DMS153 (cell line): ENCODE measurements around the gene F7.
"Not testable (repeated sequence)": the region's sequence is repeated elsewhere in the genome, so short reads cannot be mapped to it uniquely, and the experiment has no call there.

Experiments
- DNase-seq: peaks from one replicate; lab custom pipeline; 2025; lab: John Stamatoyannopoulos, UW

The F7 gene

DNA sequence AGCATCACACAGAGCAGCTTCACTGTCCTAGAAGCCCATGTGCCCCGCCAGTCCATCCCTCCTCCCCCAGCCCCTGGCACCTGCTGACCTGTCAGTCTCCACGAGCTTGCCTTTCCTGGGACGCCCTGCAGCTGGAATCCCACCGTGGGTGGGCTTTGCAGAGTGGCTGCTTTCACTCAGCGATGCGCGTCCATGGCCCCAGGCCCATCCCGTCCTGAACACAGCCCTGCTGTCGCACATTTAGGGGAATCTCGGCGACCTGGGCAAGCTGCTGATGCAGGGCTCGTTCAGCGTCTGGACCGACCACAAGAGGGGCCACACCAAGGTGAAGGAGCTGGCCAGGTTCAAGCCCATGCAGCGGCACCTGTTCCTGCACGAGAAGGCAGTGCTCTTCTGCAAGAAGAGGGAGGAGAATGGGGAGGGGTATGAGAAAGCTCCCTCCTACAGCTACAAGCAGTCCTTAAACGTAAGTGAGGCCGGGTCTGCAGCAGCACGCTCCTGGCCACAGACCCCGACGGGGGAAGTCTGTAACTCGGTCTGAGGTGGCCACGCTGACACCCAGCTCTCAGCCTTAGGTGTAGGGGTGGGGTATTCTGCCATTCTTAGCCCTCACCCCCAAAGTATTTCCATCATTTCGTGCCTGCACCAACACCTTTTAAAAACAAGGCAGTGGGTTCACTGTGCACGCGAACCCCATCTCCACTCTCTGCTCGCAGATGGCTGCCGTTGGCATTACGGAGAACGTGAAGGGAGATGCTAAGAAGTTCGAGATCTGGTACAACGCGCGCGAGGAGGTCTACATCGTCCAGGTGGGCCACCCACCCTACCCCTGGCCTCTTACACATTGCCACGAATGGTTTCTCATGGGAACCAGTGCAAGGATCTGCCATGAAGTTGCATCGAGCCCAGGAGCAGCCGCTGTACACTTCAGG is 18.3 kb upstream of the F7 start:
- no peak for DNase-seq

DNA sequence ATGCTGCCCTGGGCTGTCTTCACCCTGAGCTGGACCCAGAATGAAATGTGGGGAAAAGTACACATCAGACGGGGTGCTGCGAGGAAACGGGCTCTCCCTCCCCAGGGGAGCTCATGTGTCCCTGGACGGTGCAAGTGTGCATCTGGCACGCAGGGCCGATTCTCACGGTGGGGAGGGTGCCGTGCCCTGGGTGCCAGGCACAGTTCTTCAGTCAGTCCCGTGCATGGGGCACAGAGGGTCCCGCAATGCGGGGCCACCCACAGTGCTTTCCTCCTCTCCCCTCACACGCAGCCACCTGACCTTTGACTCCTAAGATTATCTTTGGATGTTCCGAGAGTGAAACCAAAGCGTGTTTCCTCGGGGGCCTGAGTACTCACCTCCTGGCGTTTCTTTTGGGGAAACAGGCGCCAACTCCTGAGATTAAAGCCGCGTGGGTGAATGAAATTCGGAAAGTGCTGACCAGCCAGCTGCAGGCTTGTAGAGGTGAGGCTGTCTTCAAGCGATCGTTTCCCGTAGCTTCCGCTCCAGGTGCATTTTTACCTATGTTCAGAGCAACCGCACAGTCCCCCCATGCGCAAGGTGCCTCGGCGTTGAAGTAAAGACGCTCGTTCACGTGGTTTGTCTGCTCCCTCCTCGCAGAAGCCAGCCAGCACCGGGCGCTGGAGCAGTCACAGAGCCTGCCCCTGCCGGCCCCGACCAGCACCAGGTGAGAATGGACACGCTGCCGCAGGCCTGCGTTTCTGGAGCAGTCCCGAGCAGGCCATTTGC is 17.5 kb upstream of the F7 start:
- DNase-seq, result no peak

DNA sequence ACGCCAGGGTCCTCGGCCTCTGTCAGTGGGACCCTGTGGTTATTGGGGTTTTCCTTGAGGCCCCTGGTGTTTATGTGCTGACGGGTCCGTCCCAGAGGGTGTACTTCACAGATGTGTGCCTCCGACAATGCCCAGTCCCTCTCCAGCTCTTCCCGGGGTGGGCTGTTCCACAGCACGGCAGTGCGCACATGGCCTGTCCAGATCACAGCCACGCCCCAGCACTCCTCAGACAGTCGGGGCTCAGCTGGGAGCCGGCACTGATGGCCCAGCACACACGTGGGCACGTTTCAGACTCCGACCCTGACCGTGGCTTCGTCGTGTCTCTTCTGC is 16.9 kb upstream of the F7 start:
- no peak for DNase-seq

DNA sequence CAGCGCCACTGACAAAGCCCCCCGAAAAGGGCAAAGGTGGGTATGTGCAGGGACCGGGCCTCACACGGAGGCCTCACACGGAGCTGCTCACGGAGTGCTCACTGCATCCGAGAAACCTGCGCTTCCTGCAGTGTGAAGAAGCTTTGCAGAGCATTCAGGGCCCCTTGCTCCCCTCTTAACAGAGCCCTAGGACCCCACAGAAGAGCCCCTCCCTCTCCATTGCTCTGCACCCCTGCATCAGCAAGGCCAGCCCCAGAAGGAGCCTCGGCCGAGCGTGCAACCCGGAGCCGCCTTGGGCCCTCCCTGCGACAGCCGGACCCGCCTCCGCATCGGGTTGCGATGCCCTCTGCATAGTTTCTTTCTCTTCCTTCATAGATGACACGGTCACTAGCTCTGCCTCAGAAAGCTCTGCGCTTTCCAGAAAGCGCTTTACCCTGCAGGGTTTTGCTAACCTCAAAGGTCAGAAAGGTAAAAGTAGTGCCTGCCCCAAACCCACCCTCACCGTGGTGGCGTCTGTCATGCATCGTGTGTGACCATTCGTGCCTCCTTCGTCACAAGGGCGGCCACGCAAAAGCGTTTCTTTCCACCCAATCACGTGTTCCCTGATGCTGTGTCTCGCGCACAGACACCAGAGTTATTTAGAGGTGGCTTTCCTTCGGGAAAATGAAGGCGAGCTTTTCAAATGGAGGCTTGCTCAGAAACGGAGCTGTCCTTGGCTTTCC is 15.7 kb upstream of the F7 start:
- no peak for DNase-seq

DNA sequence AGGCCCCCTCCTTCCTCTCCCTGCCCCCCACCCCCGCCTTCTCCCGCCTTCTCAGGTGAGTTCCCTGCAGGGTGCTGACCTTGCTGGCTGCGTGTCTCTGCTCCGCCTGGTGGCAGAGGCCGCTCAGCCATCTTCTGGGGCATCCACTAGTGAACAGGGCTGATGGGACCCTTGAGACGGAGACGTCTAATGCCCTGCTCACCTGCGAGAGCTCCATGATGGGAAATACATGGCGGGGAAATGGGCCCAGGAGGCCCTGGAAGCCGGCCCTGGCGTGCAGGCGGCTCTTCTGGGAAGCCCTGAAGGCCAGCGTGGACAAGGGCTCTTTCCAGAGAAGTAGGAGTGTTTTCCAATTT is 15.2 kb upstream of the F7 start:
- DNase-seq, result no peak

DNA sequence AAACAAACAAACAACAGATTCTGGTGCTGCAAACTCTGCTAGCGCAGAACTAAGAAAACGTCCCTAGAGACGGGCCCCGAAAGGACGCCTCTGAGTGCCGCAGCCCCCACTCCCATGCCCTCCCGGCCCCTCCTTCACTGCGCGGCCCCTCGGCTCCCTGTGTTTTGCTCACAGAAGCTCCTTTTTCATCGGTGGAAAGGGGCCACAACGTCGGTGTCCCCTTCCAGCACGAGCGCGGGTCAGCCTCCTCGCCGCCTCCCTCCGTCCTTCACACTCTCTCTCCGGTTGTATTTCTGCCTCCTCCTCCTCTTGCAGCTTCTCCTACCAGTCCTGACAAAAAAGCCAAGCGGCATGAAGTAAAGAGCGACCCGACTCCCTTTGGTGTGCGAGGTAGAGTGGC is 14.8 kb upstream of the F7 start:
- no peak for DNase-seq

DNA sequence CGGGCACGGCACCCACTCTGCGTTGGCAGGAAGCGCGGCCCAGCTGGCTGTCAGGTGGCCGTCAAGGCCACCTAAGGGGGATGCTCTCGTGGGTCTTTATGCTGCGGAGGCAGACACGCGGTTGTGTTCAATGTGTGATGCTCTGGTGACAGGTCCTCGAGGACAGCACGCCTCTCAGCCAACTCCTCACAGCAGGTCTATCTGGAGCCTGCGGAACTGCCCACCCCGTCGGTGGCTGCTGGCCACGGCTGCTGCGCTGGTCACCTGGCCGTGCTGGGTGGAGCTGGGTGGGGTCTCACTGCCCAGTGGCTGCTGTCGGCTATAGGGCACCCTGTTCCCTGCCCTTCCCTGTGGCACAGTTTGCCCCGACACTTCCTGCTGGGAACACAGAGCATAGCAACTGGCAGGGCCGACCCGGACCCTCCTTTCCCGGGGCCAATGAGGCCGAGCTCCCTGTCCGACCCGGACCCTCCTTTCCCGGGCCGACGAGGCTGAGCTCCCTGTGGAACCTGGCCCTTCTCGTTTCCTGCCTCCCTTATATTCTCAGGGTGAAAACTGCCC is 14.3 kb upstream of the F7 start:
- no peak for DNase-seq

DNA sequence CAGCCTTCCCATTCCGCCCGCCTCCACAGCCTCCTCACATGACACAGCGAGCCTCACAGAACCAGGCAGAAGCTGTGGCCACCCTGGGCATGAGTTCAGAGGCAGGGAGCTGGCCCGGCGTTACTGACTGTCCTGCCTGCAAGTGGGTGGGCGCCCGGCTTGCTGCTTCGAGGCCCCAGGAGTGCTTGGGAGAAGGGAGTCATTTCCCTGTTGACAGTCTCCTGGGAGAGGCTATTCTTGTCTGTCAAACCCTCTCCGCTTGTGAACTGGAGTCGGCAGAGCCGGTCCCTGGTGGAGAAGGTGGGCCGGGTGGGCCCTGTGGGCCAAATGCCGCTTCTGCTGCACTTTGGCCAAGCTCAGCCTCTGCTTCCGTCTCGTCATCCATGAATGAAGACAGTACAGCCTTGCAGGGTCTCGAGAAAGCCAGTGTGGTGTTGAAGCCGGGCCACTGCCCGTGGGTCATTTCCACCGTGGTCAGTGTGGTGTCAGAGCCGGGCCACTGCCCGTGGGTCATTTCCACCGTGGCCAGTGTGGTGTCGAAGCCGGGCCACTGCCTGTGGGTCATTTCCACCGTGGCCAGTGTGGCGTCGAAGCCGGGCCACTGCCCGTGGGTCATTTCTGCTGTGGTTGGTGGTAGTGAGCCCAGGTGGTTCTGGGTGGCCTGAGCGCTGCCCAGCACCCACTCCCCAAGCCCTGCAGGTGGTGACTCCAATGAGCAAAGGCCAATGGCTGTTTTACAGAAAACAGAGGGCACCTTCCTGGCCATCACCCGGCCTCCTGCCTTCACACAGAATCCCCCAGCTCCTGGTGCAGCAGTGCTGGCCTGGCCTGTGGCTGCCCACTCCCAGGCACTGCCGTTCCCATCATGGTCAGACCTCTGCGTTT is 13.5 kb upstream of the F7 start:
- DNase-seq, result no peak

DNA sequence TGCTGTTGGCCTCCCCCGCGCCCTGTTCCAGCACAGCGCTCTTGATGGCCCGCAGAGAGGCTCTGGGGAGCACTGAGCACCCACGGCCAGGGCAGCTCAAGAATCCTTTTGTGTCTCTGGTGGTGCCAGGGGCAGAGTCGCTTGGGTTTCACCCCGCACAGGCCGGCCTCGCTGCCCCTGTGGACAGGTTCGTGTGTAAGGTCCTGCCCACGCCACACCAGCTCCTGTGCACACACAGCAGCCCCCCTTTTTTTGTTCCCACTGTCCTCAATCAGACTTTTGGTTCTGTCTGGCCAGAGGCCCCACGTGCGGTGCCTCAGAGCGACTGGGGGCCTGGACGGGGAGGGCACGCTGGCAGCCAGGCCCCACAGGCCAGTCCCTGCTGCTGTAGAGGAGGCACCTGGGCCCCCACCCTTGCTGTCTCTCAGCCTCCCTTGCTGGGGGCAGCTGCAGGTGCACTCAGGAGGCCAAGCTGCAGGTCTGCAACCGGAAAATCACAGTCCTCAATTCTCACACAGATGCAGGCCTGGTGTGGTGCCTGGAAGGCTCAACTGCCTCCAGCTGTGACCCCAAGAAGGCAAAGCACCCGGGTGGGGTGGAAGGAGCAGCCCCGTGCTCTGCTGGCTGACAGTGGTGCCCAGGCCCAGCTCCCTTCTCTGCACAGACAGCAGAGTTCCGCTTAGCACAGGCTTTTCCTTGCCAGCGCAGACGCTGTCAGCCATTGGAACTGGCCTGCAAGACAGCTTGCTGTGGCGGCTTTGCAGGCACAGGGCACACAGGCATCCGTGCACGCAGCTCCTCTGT is 12.6 kb upstream of the F7 start:
- DNase-seq, result no peak

DNA sequence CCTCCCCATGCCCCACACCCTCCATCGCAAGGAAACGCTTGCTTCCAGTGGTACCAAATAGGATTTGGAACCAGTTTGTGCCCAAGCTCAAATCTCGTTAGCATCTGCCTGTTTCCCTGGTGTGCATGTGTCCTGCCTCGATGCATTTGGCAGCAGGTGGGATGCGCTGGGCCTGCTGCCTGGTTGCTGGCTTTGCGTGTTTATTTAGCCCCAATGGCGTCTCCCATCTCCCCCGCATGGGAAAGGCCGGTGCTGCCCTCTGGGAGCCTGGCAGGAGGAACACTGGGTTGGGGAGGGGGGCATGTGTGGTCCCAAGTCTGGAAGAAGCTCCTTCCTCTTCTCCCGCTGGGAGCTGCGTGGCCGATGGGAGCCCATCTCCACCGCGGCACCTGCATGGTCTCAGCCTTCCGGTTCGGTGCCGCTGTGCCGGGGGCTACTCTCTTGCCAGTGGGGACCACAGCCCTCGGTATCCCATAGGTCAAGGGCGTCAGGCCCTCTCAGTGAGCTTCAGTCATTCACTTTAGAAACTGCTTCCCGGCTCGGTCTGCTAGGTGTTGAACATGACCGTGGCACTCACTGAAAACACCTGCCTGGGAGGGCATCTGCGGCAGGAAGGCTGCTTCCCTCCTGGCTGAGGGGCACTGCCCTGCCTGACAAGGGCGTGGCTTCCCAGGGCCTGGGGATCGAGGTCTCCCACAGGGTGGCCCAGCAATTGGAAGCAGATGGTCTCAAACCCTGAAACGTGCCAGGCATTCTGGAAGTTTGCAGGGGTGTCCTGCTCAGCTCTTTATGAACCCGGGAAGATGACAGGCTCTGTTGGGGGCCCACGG is 11.8 kb upstream of the F7 start:
- no peak for DNase-seq

DNA sequence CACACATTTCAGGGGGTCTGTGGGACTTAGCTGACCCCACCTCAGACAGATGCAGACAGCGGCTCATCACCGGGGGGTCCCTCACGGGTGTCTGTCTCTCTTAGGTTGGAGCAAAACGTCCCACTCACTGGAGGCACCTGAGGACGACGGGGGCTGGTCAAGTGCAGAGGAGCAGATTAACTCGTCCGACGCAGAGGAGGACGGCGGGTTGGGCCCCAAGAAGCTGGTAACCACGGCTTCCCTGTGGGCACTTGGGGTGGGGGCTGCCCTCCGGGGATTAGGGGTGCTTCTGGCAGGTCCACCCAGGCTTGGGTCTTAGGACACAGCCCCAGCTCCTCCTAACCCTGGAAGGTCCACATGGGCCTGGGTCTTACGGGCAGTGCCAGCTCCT is 11.2 kb upstream of the F7 start:
- no peak for DNase-seq

DNA sequence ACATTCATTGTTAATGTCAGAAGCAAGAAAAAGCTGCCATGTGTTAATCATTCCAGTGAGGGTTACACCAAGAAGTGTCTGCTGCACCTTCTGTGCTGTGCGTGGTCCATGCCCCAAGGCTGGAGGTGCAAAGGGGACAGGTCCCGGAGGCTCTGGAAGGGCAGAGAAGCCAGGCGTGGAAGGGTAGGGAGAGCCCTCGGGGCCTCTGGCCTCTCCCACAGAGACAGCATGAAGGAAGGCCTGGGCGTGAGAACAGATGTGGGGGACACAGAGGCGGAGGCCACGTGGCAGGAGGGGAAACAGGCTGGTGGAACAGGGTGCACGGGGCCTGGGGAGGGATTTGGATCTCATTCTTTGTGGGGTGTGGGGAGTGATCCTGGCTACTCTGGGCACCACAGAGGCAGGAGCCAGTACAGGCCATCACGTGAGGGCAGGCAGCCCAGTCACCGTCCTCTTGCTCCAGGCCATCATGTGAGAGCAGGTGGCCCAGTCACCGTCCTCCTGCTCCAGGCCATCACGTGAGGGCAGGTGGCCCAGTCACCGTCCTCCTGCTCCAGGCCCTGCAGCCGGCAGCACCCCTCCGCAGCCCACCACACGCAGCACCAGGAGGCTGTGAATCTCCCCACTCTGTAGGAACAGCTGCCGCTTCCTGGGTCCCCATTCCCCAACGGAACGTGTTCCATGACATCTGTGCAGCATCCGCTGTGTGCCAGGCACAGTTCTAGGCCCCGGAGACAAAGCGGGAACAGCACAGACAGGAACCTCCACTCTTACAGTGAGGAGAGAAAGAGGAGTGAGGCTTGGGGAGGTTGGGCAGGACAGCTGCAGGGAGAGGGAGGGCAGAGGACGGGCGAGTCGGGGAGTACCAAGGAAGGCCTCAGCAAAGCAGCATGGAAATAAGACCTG is 10.2 kb upstream of the F7 start:
- DNase-seq, result no peak

DNA sequence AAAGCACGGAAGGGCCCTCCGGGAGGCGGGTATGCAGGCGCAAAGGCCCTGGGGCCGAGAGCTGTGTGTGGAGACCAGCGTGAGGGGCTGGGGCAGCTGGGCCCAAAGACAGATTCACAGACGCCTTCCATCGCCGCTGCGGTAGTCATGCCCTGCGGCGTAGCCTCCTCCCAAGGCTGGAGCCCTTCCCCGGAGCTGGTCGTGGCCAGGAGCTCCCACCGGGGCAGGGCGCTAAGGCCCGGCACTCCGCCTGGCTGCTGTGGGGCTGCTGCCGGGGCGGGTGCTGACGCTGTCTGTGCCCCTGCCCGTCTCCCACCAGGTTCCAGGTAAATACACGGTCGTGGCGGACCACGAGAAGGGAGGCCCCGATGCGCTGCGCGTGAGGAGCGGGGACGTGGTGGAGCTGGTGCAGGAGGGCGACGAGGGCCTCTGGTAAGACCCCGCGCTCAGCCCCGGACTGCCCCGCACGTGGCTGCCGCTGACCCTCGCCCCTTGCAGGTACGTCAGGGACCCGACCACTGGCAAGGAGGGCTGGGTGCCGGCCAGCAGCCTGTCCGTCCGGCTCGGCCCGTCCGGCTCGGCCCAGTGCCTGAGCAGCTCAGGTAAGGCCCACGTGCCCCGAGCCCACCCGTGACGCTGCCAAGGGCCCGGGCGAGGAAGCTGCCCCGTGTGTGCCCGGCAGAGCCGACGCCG is 9.4 kb upstream of the F7 start:
- DNase-seq, result no peak

DNA sequence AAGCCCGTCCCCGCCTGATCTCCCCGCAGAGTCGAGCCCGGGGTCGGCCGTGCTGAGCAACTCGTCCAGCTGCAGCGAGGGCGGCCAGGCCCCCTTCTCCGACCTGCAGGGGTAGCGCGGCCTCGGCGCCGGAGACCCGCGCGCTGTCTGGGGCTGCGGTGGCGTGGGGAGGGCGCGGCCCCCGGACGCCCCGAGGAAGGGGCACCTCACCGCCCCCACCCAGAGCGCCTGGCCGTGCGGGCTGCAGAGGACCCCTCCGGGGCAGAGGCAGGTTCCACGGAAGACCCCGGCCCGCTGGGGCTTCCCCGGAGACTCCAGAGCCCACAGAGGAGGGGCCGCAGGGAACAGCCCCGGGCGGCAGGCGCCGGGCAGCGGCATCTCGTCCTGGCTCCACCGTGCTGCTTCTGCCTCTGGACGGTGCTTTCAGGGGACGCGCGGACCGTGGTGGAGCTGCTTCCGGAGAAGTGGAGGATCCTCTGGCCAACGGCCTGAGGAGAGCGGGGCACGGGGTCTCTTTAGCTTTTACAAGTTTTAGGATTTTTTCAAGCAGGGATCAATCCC is 8.8 kb upstream of the F7 start:
- DNase-seq, result no peak

DNA sequence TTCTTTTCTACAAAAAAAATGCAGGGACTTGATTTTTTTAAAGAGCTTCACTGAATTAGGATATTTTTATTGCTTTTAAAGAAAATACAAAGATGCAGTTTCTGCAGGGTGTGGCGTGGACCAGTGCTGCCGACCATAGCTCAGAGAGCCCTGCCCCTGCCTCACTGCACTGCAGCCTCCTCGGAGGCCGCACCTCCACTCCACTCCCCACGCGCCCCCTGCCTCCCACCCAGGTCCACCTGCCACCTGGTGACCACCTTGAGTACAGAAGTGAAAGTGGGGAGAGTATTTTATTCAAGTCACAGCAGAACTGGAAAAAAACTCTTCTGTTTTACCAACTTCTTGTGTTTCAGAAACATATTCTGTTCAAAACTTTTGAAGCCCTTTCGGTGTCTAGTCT is 7.9 kb upstream of the F7 start:
- no peak for DNase-seq

DNA sequence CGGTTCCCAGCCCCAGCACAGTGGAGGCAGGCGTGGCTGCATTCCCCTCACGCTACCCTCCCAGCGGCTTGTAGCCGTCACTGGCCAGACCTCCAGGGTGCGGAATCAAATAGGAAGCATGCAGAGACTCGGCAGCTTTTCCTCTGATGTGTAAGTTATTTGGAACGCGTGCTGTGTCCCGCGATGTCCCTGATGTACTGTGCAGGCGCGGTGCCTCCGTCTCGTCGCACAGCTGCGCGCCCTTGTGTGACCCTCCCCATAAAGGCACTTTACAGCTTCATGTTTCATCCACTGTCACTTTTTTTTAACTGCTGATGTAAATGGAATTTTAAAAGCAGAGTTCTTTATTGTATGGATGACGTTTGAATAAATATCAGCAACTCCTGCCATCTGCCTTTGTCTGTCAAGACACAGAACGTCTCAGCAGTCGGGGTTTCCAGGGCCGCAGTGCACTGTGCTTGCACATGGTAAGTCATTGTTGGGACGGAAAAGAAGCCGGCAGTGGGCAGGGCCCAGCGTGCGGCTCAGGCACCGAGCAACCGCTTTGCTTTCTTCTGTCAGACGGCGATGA is 7.3 kb upstream of the F7 start:
- DNase-seq, result no peak

DNA sequence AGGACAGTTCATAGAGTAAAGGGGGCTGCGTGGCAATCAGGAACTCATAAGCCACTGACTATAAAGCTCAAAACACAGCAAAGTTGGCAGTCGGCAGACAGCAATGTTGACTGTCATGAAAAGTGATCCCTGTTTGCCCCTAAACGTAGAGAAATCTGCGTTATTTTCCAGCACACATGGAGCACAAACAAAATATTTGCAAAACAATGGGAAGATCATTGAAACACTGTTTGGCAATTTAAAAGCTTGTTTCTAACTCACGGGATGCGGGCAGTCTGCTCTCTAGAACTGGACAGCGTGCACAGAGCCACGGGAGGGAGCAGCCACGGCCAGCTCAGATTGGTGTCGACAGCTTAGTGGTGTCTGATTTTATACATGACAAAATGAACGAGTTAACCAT is 6.4 kb upstream of the F7 start:
- DNase-seq, result no peak

DNA sequence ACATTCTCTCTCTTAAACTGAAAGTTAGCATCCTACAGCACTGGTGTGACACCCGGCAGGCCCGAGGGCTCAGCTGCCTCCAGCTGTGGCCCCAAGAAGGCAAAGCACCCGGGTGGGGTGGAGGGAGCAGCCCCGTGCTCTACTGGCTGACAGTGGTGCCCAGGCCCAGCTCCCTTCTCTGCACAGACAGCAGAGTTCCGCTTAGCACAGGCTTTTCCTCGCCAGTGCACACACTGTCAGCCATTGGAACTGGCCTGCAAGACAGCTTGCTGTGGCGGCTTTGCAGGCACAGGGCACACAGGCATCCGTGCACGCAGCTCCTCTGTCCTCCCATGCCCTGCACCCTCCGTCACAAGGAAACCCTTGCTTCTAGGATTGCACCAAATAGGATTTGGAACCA is 3.3 kb upstream of the F7 start:
- DNase-seq, result not testable (repeated sequence)
